Loucy (cell line): ENCODE measurements around the gene FARP1.

Source experiments
- H2AFZ ChIP-seq: fragments of 200-600 bp; sonication (generic); 2 replicates; pipeline ENCODE4 v1.6.0; 2016; ENCODE audit warnings: antibody characterized with exemption, mild to moderate bottlenecking, low read length, moderate library complexity
- H3F3A ChIP-seq: fragments of 200-600 bp; 2 replicates; pipeline ENCODE4 v1.6.0; 2016; ENCODE audit warnings: antibody characterized with exemption, low read depth, mild to moderate bottlenecking
- H3K27me3 ChIP-seq: fragments of 200-600 bp; sonication (generic); 2 replicates; pipeline ENCODE4 v1.6.1; 2014; ENCODE audit warnings: low read length, mild to moderate bottlenecking; ENCODE audit not compliant: insufficient read depth, poor library complexity, severe bottlenecking
- H3K36me3 ChIP-seq: fragments of 200-600 bp; sonication (generic); 2 replicates; pipeline ENCODE4 v1.6.1; 2016; ENCODE audit warnings: low read length; ENCODE audit not compliant: insufficient read depth
- H3K4me1 ChIP-seq: fragments of 200-600 bp; sonication (generic); 2 replicates; pipeline ENCODE4 v1.5.1; 2014; ENCODE audit warnings: low read length, mild to moderate bottlenecking; ENCODE audit not compliant: insufficient read depth, poor library complexity, severe bottlenecking
- H3K4me2 ChIP-seq: fragments of 200-600 bp; sonication (generic); 2 replicates; pipeline ENCODE4 v1.6.0; 2014; ENCODE audit warnings: antibody characterized with exemption, low read length, low read depth, mild to moderate bottlenecking; ENCODE audit not compliant: poor library complexity, severe bottlenecking
- H3K4me3 ChIP-seq: fragments of 200-600 bp; sonication (generic); 2 replicates; pipeline ENCODE4 v1.5.1; 2014; ENCODE audit warnings: low read length, mild to moderate bottlenecking, mixed read lengths; ENCODE audit not compliant: poor library complexity, severe bottlenecking
- H3K79me2 ChIP-seq: fragments of 200-600 bp; sonication (generic); 2 replicates; pipeline ENCODE4 v1.6.1; 2014; ENCODE audit warnings: low read length; ENCODE audit not compliant: insufficient read depth
- H3K9ac ChIP-seq: fragments of 200-600 bp; sonication (generic); 2 replicates; pipeline ENCODE4 v1.6.0; 2014; ENCODE audit warnings: mild to moderate bottlenecking, low read depth, low read length, moderate library complexity; ENCODE audit not compliant: poor library complexity, severe bottlenecking
- H3K9me2 ChIP-seq: fragments of 200-600 bp; sonication (generic); replicated peaks from 2 replicates; pipeline ENCODE4 v1.6.1; 2016; ENCODE audit warnings: low read depth, low read length, mixed read lengths
- H3K9me3 ChIP-seq: fragments of 200-600 bp; sonication (generic); 2 replicates; pipeline ENCODE4 v1.6.1; 2014; ENCODE audit warnings: mild to moderate bottlenecking, antibody characterized with exemption, low read length, low read depth; ENCODE audit not compliant: insufficient read depth
- H4K20me1 ChIP-seq: fragments of 200-600 bp; sonication (generic); 2 replicates; pipeline ENCODE4 v1.6.0; 2014; ENCODE audit warnings: antibody characterized with exemption, low read length, mild to moderate bottlenecking; ENCODE audit not compliant: insufficient read depth, poor library complexity, severe bottlenecking
- EZH2phosphoT487 ChIP-seq: fragments of 200-600 bp; IDR thresholded peaks from 2 replicates; pipeline ENCODE4 v1.6.1; 2018; ENCODE audit warnings: antibody characterized with exemption, mild to moderate bottlenecking, moderate library complexity, borderline replicate concordance
- TF ChIP-seq, protein P1 (sequence below): fragments of 200-600 bp; sonication (generic); conservative IDR thresholded peaks from 2 replicates; pipeline ENCODE4 v1.5.1; 2014; ENCODE audit warnings: mild to moderate bottlenecking, antibody characterized with exemption, low read length

The FARP1 gene

DNA sequence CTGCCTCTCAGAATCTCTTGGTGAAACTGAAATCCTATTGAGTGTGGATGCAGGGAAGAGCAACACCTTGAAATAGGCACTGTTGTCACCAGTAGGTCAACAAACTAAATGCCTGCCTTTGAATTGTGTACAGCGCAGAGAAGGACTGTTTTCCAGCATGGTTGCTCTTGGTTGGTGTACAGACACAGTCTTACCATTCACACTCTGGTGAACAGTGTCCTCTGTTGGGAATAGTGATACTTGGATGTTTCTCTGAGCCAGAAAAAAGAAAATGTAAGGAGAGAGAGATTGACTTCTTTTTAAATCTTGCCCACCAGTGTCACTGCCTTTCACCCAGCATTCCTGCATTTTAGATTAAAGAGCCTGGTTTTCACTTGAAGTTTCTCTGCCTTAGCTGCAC is 254.3 kb downstream of the FARP1 start:
- Histone ChIP-seq H3K36me3 (no peaks in the 10 kb centered on the region), H2AFZ (no peak overlapping the region), H4K20me1 (no peaks in the 10 kb centered on the region), H3K9me3 (no peaks in the 10 kb centered on the region), H3K79me2 (no peaks in the 10 kb centered on the region), H3K4me2 (no peak overlapping the region), H3K9ac (no peak overlapping the region), H3K4me3 (no peak overlapping the region), H3K9me2 (no peaks in the 10 kb centered on the region), H3K27me3 (no peaks in the 10 kb centered on the region), H3K4me1 (no peaks in the 10 kb centered on the region), H3F3A (no peaks in the 10 kb centered on the region)
- no peak for TF ChIP-seq EZH2phosphoT487
- TF ChIP-seq, protein P1, sequence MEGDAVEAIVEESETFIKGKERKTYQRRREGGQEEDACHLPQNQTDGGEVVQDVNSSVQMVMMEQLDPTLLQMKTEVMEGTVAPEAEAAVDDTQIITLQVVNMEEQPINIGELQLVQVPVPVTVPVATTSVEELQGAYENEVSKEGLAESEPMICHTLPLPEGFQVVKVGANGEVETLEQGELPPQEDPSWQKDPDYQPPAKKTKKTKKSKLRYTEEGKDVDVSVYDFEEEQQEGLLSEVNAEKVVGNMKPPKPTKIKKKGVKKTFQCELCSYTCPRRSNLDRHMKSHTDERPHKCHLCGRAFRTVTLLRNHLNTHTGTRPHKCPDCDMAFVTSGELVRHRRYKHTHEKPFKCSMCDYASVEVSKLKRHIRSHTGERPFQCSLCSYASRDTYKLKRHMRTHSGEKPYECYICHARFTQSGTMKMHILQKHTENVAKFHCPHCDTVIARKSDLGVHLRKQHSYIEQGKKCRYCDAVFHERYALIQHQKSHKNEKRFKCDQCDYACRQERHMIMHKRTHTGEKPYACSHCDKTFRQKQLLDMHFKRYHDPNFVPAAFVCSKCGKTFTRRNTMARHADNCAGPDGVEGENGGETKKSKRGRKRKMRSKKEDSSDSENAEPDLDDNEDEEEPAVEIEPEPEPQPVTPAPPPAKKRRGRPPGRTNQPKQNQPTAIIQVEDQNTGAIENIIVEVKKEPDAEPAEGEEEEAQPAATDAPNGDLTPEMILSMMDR = no peak

GRCh38 chr13:98397861-98398260 is 255.0 kb downstream of the FARP1 start:
- no peak overlapping the region for H3K4me3 ChIP-seq
- no peaks in the 10 kb centered on the region for H3K4me1 ChIP-seq
- H2AFZ ChIP-seq = no peak overlapping the region
- TF ChIP-seq, protein P1 = no peak
- TF ChIP-seq EZH2phosphoT487 = no peak
- H3F3A ChIP-seq = no peaks in the 10 kb centered on the region
- H3K4me2 ChIP-seq = no peak overlapping the region
- H3K9me3 ChIP-seq = no peaks in the 10 kb centered on the region
- H3K27me3 ChIP-seq = no peaks in the 10 kb centered on the region
- H3K9ac ChIP-seq = no peak overlapping the region
- no peaks in the 10 kb centered on the region for H3K9me2 ChIP-seq
- no peaks in the 10 kb centered on the region for H3K79me2 ChIP-seq
- H4K20me1 ChIP-seq = no peaks in the 10 kb centered on the region
- H3K36me3 ChIP-seq = no peaks in the 10 kb centered on the region

DNA sequence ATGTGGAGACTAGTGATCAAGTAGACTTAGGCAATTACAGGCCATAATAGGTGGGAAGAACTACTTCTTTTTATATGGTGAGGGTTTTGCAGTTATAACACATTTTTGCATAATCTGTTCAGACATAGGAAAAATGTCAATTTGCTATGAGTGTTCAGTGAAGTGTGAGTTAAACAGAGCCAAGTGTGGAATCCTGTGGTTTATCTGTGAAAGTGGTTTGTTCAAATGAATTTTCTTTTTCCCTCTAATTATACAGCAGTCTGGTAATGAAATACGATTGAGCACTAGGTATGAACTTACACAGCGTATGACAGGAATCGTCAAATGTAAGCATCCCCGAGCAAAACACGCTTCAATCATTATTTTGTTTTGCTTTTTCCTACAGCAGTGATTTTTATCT is 255.7 kb downstream of the FARP1 start:
- Histone ChIP-seq H3K79me2 (no peaks in the 10 kb centered on the region), H4K20me1 (no peaks in the 10 kb centered on the region), H3K9me3 (no peaks in the 10 kb centered on the region), H3K27me3 (no peaks in the 10 kb centered on the region), H3K36me3 (no peaks in the 10 kb centered on the region), H3K4me3 (no peak overlapping the region), H3K4me2 (no peak overlapping the region), H3K4me1 (no peaks in the 10 kb centered on the region), H3F3A (no peaks in the 10 kb centered on the region), H3K9me2 (no peaks in the 10 kb centered on the region), H3K9ac (no peak overlapping the region), H2AFZ (no peak overlapping the region)
- TF ChIP-seq, protein P1 = no peak
- TF ChIP-seq EZH2phosphoT487 = no peak
